Hepatic stellate cell (primary cell): Measurements from ENCODE around the gene HMCES.

Source experiments
- DNase-seq: peaks from one replicate; pipeline ENCODE4 v3.0.0; 2011; ENCODE audit warnings: low spot score

Gene HMCES

GRCh38 chr3:129278439-129278965 lies at the start of gene HMCES:
TSS of gene HMCES (plus strand) at chr3:129278870. CDS start at chr3:129279733, 863 bp downstream.
- peak; percentile 93 for DNase-seq

- no peak for DNase-seq
These were observed 49.6 kb upstream of the HMCES start for GRCh38 chr3:129228891-129229585.

- DNase-seq: no peak
These were observed 48.2 kb upstream of the HMCES start for GRCh38 chr3:129230311-129231019.

GRCh38 chr3:129231331-129232119 lies 47.1 kb upstream of the HMCES start:
- no peak for DNase-seq

- no peak for DNase-seq
These were observed 45.1 kb upstream of the HMCES start for GRCh38 chr3:129233538-129233937.

GRCh38 chr3:129234441-129234840 lies 44.2 kb upstream of the HMCES start:
- DNase-seq: no peak

GRCh38 chr3:129235344-129235917 lies 43.2 kb upstream of the HMCES start:
- DNase-seq: no peak

GRCh38 chr3:129238945-129239705 lies 39.5 kb upstream of the HMCES start:
- no peak for DNase-seq

GRCh38 chr3:129239991-129240390 lies 38.7 kb upstream of the HMCES start:
- DNase-seq: no peak

GRCh38 chr3:129240436-129240835 lies 38.2 kb upstream of the HMCES start:
- DNase-seq: no peak

- DNase-seq: no peak
These were observed 33.5 kb upstream of the HMCES start for GRCh38 chr3:129245141-129245540.

- peak; percentile 91 for DNase-seq
These were observed 32.9 kb upstream of the HMCES start for GRCh38 chr3:129245641-129246306.

- no peak for DNase-seq
These were observed 32.0 kb upstream of the HMCES start for GRCh38 chr3:129246636-129247035.

- no peak for DNase-seq
These were observed 30.2 kb upstream of the HMCES start for GRCh38 chr3:129248286-129248979.

GRCh38 chr3:129249284-129250065 lies 29.2 kb upstream of the HMCES start, which contains the start of gene COPG1:
TSS of gene COPG1 (plus strand) at chr3:129249606. CDS start at chr3:129249710, 104 bp downstream.
- peak; percentile 98 for DNase-seq

- DNase-seq: no peak
These were observed 25.9 kb upstream of the HMCES start for GRCh38 chr3:129252748-129253147.

- no peak for DNase-seq
These were observed 24.0 kb upstream of the HMCES start for GRCh38 chr3:129254536-129255230.

- DNase-seq: no peak
These were observed 22.4 kb upstream of the HMCES start for GRCh38 chr3:129256270-129256669.

GRCh38 chr3:129257609-129258008 lies 21.1 kb upstream of the HMCES start:
- no peak for DNase-seq
